IPS-NIHi7 (cell line): ENCODE data around the gene TENT5C.

Source experiments
- DNase-seq: peaks from one replicate; pipeline ENCODE4 v3.0.0; 2012; ENCODE audit warnings: mixed read lengths; ENCODE audit errors: extremely low spot score

Gene TENT5C

GRCh38 chr1:117656202-117656641 lies 50.4 kb downstream of the TENT5C start:
- DNase-seq, result no peak

- no peak for DNase-seq
Measured at GRCh38 chr1:117657031-117657430, 51.2 kb downstream of the TENT5C start.

- no peak for DNase-seq
Measured at GRCh38 chr1:117657949-117658660, 52.3 kb downstream of the TENT5C start.

- no peak for DNase-seq
Measured at GRCh38 chr1:117658676-117659075, 52.8 kb downstream of the TENT5C start.

GRCh38 chr1:117659550-117660270 lies 53.9 kb downstream of the TENT5C start:
- no peak for DNase-seq

- no peak for DNase-seq
Measured at GRCh38 chr1:117660271-117660965, 54.6 kb downstream of the TENT5C start.

GRCh38 chr1:117661027-117661426 lies 55.2 kb downstream of the TENT5C start:
- DNase-seq, result no peak

- no peak for DNase-seq
Measured at GRCh38 chr1:117662667-117663066, 56.8 kb downstream of the TENT5C start.

- no peak for DNase-seq
Measured at GRCh38 chr1:117663156-117663902, 57.5 kb downstream of the TENT5C start.

- DNase-seq, result no peak
Measured at GRCh38 chr1:117664314-117664713, 58.5 kb downstream of the TENT5C start.

- DNase-seq, result no peak
Measured at GRCh38 chr1:117665556-117666270, 59.9 kb downstream of the TENT5C start.

- no peak for DNase-seq
Measured at GRCh38 chr1:117669572-117669971, 63.7 kb downstream of the TENT5C start.

GRCh38 chr1:117670976-117671780 lies 65.3 kb downstream of the TENT5C start:
- no peak for DNase-seq

GRCh38 chr1:117671781-117672501 lies 66.1 kb downstream of the TENT5C start:
- no peak for DNase-seq

GRCh38 chr1:117672756-117673155 lies 66.9 kb downstream of the TENT5C start:
- no peak for DNase-seq

GRCh38 chr1:117673405-117673804 lies 67.6 kb downstream of the TENT5C start:
- DNase-seq, result no peak

GRCh38 chr1:117674521-117675400 lies 68.9 kb downstream of the TENT5C start:
- no peak for DNase-seq

- no peak for DNase-seq
Measured at GRCh38 chr1:117675907-117676430, 70.1 kb downstream of the TENT5C start.
